Renal cortex interstitium (tissue), 11 donors: ENCODE measurements around the gene CIPC. TPM values are rescaled to one million over a fixed set of nuclear protein-coding genes. Genes with fewer than 3 reads are reported as not detected.

Source experiments
- DNase-seq, 11 donors: peaks; one replicate each; pipeline ENCODE4 v3.0.0-alpha.2; 2013; ENCODE audit warnings: low read depth in 9 of 11, low spot score in 4 of 11; ENCODE audit errors: extremely low read depth in 1 of 11
- polyA plus RNA-seq, 3 donors: library from polyadenylated mRNA; unstranded; fragments of 120-200 nt; gene quantifications; one replicate each; pipeline ENCODE4 v1.2.1, GENCODE V29; 2013; ENCODE audit not compliant: insufficient read length in 3 of 3

Gene CIPC
- polyA plus RNA-seq, 3 donors, result 21.8 to 29.0 (median 26.0) TPM

GRCh38 chr14:77161011-77161410 lies 63.0 kb downstream of the CIPC start:
- DNase-seq, result no peak

Other genes starting within 250 kb of the CIPC start
- 10 to 100 TPM; 50.3 to 62.4 (median 52.7) TPM for gene IRF2BPL, start 69.5 kb upstream of the CIPC start, polyA plus RNA-seq
- under 1 TPM; 0.42 to 0.79 (median 0.55) TPM for gene ZDHHC22, start 43.5 kb downstream of the CIPC start, polyA plus RNA-seq
- gene TMEM63C, start 83.5 kb downstream of the CIPC start, polyA plus RNA-seq, result 1 to 10 TPM in 1 of 3 donors, under 1 TPM in 2; 0.57 to 1.1 (median 0.81) TPM
- not detected for gene NGB, start 172.9 kb downstream of the CIPC start, polyA plus RNA-seq
- 10 to 100 TPM; 41.6 to 47.0 (median 41.7) TPM for gene POMT2, start 222.6 kb downstream of the CIPC start, polyA plus RNA-seq
- 10 to 100 TPM; 27.6 to 34.4 (median 29.7) TPM for gene GSTZ1, start 222.8 kb downstream of the CIPC start, polyA plus RNA-seq